ENCODE measurements around the gene CCDC9B.

DNA sequence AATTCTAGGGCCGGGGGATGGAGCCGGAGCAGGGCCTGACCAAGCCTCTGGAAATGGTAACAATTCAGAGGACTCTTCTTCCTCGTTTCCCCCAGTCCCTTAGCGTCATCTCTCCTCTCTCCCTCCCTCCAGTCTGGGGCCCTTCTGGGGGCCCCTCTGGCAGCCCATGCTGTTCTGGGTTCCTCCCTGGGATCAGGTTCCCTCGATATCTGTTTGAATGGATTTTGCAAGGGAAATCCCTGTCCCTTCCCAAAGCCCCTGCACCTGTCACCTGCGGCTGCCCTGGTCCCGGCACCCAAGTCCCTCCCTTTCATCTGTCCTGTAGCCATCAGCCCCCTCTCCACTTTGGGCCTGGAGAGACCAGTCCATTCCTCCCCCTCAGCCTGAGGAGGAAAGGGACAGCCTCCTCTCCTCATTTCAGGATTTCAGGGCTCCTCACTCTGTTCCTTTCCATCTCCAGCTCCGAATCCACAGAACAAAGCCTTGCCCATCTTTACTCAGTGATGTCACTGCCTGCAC lies 31.3 kb downstream of the CCDC9B start:
- TF ChIP-seq POLR2A (IDR thresholded peaks at IDR 0.05; ENCODE audit: low read length) (no peak), GATA1 (IDR thresholded peaks at IDR 0.05; ENCODE audit: low read depth, low read length) (no peak)
